Trophoblast cell (in vitro differentiated cells and primary cell): ENCODE measurements around the gene NKD1.
A peak's percentile ranks its signal among the peaks of the same experiment; 100 is the strongest.
"Not testable (repeated sequence)": the region's sequence is repeated elsewhere in the genome, so short reads cannot be mapped to it uniquely, and the experiment has no call there.

Source experiments
- DNase-seq, 2 donors: peaks; one replicate each; pipeline ENCODE4 v3.0.0-alpha.2; 2016
- H2AFZ ChIP-seq: 2 replicates; pipeline ENCODE4 v1.6.1; 2013; ENCODE audit warnings: low read length, moderate library complexity, mild to moderate bottlenecking; ENCODE audit not compliant: insufficient read depth, poor library complexity
- H2AK5ac ChIP-seq: 2 replicates; pipeline ENCODE4 v1.6.1; 2013; ENCODE audit warnings: mild to moderate bottlenecking, low read length
- H2BK120ac ChIP-seq: 2 replicates; pipeline ENCODE4 v1.6.1; 2013; ENCODE audit warnings: low read length, mild to moderate bottlenecking, moderate library complexity; ENCODE audit not compliant: insufficient read depth, poor library complexity
- H2BK12ac ChIP-seq: 2 replicates; pipeline ENCODE4 v1.6.1; 2013; ENCODE audit warnings: mild to moderate bottlenecking, low read length, moderate library complexity
- H2BK5ac ChIP-seq: 2 replicates; pipeline ENCODE4 v1.6.1; 2013; ENCODE audit warnings: low read length, low read depth, moderate library complexity, mild to moderate bottlenecking; ENCODE audit not compliant: poor library complexity
- H3K14ac ChIP-seq: 2 replicates; pipeline ENCODE4 v1.6.1; 2013; ENCODE audit warnings: mild to moderate bottlenecking, low read length
- H3K18ac ChIP-seq: 2 replicates; pipeline ENCODE4 v1.6.1; 2013; ENCODE audit warnings: mild to moderate bottlenecking, low read length
- H3K23ac ChIP-seq: 2 replicates; pipeline ENCODE4 v1.6.1; 2013; ENCODE audit warnings: low read length
- H3K27ac ChIP-seq: 2 replicates; pipeline ENCODE4 v1.5.1; 2013; ENCODE audit warnings: low read depth, mild to moderate bottlenecking, inconsistent platforms, low read length, moderate library complexity
- H3K27me3 ChIP-seq: 2 replicates; pipeline ENCODE4 v1.6.1; 2013; ENCODE audit warnings: inconsistent platforms, mild to moderate bottlenecking, low read length, moderate library complexity; ENCODE audit not compliant: insufficient read depth
- H3K36me3 ChIP-seq, 2 experiments: 1 replicate in 1 of 2; 2 replicates in 1 of 2; pipeline ENCODE4 v1.6.1; 2013; ENCODE audit warnings: low read length in 2 of 2, mild to moderate bottlenecking in 2 of 2, moderate library complexity in 1 of 2; ENCODE audit not compliant: insufficient read depth in 2 of 2, control insufficient read depth in 1 of 2
- H3K4ac ChIP-seq: 2 replicates; pipeline ENCODE4 v1.6.1; 2013; ENCODE audit warnings: low read depth, mild to moderate bottlenecking, low read length, moderate library complexity
- H3K4me1 ChIP-seq, 2 experiments: 1 replicate in 1 of 2; 2 replicates in 1 of 2; pipeline ENCODE4 v1.6.1; 2013; ENCODE audit warnings: low read length in 2 of 2, mild to moderate bottlenecking in 2 of 2, moderate library complexity in 1 of 2; ENCODE audit not compliant: insufficient read depth in 2 of 2, control insufficient read depth in 1 of 2
- H3K4me2 ChIP-seq: 2 replicates; pipeline ENCODE4 v1.6.1; 2013; ENCODE audit warnings: inconsistent platforms, mild to moderate bottlenecking, low read length, moderate library complexity
- H3K4me3 ChIP-seq: 2 replicates; pipeline ENCODE4 v1.5.1; 2013; ENCODE audit warnings: mild to moderate bottlenecking, low read depth, low read length, inconsistent platforms
- H3K79me1 ChIP-seq: one replicate; pipeline ENCODE4 v1.6.1; 2013; ENCODE audit warnings: low read length
- H3K79me2 ChIP-seq: 2 replicates; pipeline ENCODE4 v1.6.1; 2013; ENCODE audit warnings: low read length, mild to moderate bottlenecking; ENCODE audit not compliant: control insufficient read depth, insufficient read depth, poor library complexity
- H3K9ac ChIP-seq: 2 replicates; pipeline ENCODE4 v1.6.1; 2013; ENCODE audit warnings: mild to moderate bottlenecking, low read length
- H3K9me3 ChIP-seq: 2 replicates; pipeline ENCODE4 v1.6.1; 2013; ENCODE audit warnings: low read depth, mild to moderate bottlenecking, control low read depth, inconsistent platforms, low read length; ENCODE audit not compliant: insufficient read depth
- H4K12ac ChIP-seq: 2 replicates; pipeline ENCODE4 v1.6.1; 2013; ENCODE audit warnings: low read depth, mild to moderate bottlenecking, low read length, moderate library complexity
- H4K8ac ChIP-seq: 2 replicates; pipeline ENCODE4 v1.6.1; 2013; ENCODE audit warnings: low read depth, mild to moderate bottlenecking, low read length, moderate library complexity
- H4K91ac ChIP-seq: one replicate; pipeline ENCODE4 v1.6.1; 2013; ENCODE audit warnings: low read depth, mild to moderate bottlenecking, low read length, moderate library complexity
- WGBS: extraction: QIAGEN DNeasy Blood & Tissue Kit; methylation state at CpG from one replicate; pipeline ENCODE4 v1.1.7; 2013; ENCODE audit warnings: missing lambda C conversion rate; ENCODE audit not compliant: insufficient read length, insufficient coverage; ENCODE audit errors: extremely low coverage; 5-methylcytosine and 5-hydroxymethylcytosine counted together

NKD1 gene

DNA sequence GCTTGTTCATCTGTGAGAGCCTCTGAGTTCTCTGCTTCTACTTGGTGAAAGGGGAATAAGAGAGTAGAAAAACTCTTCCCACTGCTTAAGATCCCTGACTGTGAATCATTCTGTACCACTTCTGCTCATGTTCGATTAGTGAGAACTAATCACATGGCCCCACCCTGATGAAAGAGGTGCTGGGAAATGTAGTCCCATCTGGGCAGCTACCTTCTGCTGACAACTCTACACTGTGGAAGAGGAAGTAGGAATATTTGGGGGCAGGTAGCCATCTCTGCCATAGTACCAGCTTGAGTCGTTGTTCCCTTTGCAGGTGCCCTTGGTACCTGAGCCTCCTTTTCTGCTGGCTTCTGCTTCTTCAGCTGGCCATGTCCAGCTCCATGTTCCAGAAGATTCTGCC is 29.9 kb downstream of the NKD1 start:
- no peak overlapping the region for H4K12ac ChIP-seq
- H3K27ac ChIP-seq, result no peak overlapping the region
- H3K4ac ChIP-seq, result no peak overlapping the region
- H3K36me3 ChIP-seq, result peaks cover 3 to 4% of the 10 kb centered on the region in 2 experiments
- no peak overlapping the region for H3K18ac ChIP-seq
- DNase-seq, result no peak
- H3K79me1 ChIP-seq, result no peaks in the 10 kb centered on the region
- no peak overlapping the region for H3K9ac ChIP-seq
- no peak overlapping the region for H2BK120ac ChIP-seq
- H2AFZ ChIP-seq, result no peak overlapping the region
- H2BK5ac ChIP-seq, result no peak overlapping the region
- no peak overlapping the region for H3K4me3 ChIP-seq
- no peaks in the 10 kb centered on the region for H3K79me2 ChIP-seq
- no peak overlapping the region for H3K23ac ChIP-seq
- H4K91ac ChIP-seq, result no peak overlapping the region
- H4K8ac ChIP-seq, result no peak overlapping the region
- no peak overlapping the region for H3K14ac ChIP-seq
- no peak overlapping the region for H2BK12ac ChIP-seq
- no peaks in the 10 kb centered on the region for H3K27me3 ChIP-seq
- no CpG with 5 or more reads among the region's 2 CpGs for WGBS
- H3K4me1 ChIP-seq, result peaks cover 7% of the 10 kb centered on the region in 2 experiments
- no peak overlapping the region for H2AK5ac ChIP-seq
- H3K4me2 ChIP-seq, result no peak overlapping the region
- no peaks in the 10 kb centered on the region for H3K9me3 ChIP-seq

DNA sequence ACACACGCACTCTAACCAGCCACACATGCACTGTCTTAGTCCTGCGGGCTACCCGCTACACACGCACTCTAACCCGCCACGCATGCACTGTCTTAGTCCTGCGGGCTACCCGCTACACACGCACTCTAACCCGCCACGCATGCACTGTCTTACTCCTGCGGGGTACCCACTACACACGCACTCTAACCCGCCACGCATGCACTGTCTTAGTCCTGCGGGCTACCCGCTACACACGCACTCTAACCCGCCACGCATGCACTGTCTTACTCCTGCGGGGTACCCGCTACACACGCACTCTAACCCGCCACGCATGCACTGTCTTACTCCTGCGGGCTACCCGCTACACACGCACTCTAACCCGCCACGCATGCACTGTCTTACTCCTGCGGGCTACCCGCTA is 31.2 kb downstream of the NKD1 start:
- H3K4me1 ChIP-seq, result peaks cover 9 to 11% of the 10 kb centered on the region in 2 experiments
- H4K91ac ChIP-seq, H2BK12ac ChIP-seq, H3K79me2 ChIP-seq, H3K4ac ChIP-seq, H3K79me1 ChIP-seq, H3K9me3 ChIP-seq, H3K4me3 ChIP-seq, H3K4me2 ChIP-seq, H2AK5ac ChIP-seq, H3K36me3 ChIP-seq, DNase-seq, H3K27ac ChIP-seq, H2AFZ ChIP-seq, H3K9ac ChIP-seq, H4K12ac ChIP-seq, H2BK120ac ChIP-seq, H2BK5ac ChIP-seq, H3K27me3 ChIP-seq, H4K8ac ChIP-seq, H3K14ac ChIP-seq, H3K23ac ChIP-seq, H3K18ac ChIP-seq: not testable (repeated sequence)
- WGBS, result no CpG with 5 or more reads among the region's 32 CpGs

DNA sequence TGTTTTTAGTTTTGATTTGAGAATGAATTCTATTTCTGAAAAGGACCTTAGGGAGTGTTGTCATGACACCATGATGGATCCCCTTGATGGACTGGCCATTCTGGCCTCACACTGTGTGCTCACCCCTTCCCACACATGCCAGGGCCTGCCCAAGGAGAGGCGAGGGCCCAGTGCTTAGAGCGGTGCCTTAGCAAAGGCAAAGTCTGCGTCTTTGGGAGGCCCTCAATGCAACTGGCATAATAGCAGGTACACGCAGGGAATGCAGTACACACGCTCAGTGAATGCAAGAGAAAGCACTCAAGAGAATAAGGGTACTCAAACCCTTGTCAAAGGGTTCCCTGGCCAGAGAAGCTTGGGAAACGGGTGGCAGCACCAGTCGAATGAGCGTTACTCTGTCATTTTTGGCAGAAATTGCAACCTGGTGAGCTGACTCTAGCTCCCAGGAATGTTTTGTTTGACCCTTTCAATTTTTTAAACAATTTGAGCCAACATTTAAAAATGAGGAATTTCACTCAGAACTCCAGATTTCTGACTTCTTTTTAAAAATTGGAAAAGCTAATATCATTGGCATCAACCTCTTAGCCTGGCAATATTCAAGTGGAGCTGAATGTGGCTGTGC is 32.1 kb downstream of the NKD1 start:
- H2BK120ac ChIP-seq, result no peak overlapping the region
- H3K9me3 ChIP-seq, result no peaks in the 10 kb centered on the region
- no peaks in the 10 kb centered on the region for H3K79me1 ChIP-seq
- no peak for DNase-seq
- no peak overlapping the region for H4K12ac ChIP-seq
- no peaks in the 10 kb centered on the region for H3K27me3 ChIP-seq
- H3K79me2 ChIP-seq, result no peaks in the 10 kb centered on the region
- no CpG with 5 or more reads among the region's 8 CpGs for WGBS
- H3K4ac ChIP-seq, result no peak overlapping the region
- H3K9ac ChIP-seq, result no peak overlapping the region
- H2AK5ac ChIP-seq, result no peak overlapping the region
- no peak overlapping the region for H4K91ac ChIP-seq
- H3K14ac ChIP-seq, result no peak overlapping the region
- H4K8ac ChIP-seq, result no peak overlapping the region
- H2BK5ac ChIP-seq, result no peak overlapping the region
- no peak overlapping the region for H3K18ac ChIP-seq
- H3K36me3 ChIP-seq, result peaks cover 3 to 4% of the 10 kb centered on the region in 2 experiments
- no peak overlapping the region for H3K23ac ChIP-seq
- H3K4me1 ChIP-seq, result peaks cover 9 to 11% of the 10 kb centered on the region in 2 experiments
- H3K4me2 ChIP-seq, result no peak overlapping the region
- peak overlapping the region; percentile 10 for H3K4me3 ChIP-seq
- no peak overlapping the region for H3K27ac ChIP-seq
- no peak overlapping the region for H2BK12ac ChIP-seq
- H2AFZ ChIP-seq, result no peak overlapping the region

DNA sequence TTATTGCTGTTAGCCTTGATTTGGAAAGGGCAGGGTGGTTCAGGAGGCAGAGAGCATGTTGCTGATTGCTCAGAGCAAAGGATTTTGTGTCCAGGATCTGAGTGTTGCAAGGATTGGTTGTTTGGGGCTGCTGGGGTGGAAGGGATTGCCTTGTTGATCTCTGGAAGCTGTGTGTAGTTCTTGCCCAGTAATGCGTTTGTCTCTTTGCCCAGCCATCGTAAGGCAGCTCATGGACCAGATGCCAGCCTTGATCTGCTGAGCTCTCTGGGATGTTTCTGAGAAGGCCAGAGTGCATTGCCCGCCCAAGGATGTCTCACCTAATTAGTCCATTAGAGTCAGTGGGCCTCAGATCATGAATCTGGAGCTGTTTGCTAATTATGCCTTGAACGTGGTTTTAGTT is 33.6 kb downstream of the NKD1 start:
- H3K36me3 ChIP-seq, result peaks cover 3 to 4% of the 10 kb centered on the region in 2 experiments
- H3K79me1 ChIP-seq, result no peaks in the 10 kb centered on the region
- no peak overlapping the region for H2BK12ac ChIP-seq
- H3K23ac ChIP-seq, result no peak overlapping the region
- no peak overlapping the region for H3K9ac ChIP-seq
- H3K4ac ChIP-seq, result no peak overlapping the region
- no peak overlapping the region for H4K8ac ChIP-seq
- WGBS, result no CpG with 5 or more reads among the region's 4 CpGs
- H4K12ac ChIP-seq, result no peak overlapping the region
- no peak for DNase-seq
- H2AK5ac ChIP-seq, result no peak overlapping the region
- no peak overlapping the region for H3K27ac ChIP-seq
- no peaks in the 10 kb centered on the region for H3K9me3 ChIP-seq
- H3K4me1 ChIP-seq, result peaks cover 9 to 11% of the 10 kb centered on the region in 2 experiments
- H3K4me3 ChIP-seq, result no peak overlapping the region
- no peak overlapping the region for H4K91ac ChIP-seq
- no peak overlapping the region for H3K4me2 ChIP-seq
- no peak overlapping the region for H2BK5ac ChIP-seq
- no peak overlapping the region for H3K14ac ChIP-seq
- H2AFZ ChIP-seq, result no peak overlapping the region
- no peak overlapping the region for H2BK120ac ChIP-seq
- H3K79me2 ChIP-seq, result no peaks in the 10 kb centered on the region
- H3K27me3 ChIP-seq, result no peaks in the 10 kb centered on the region
- no peak overlapping the region for H3K18ac ChIP-seq
